NK-92 (cell line): ENCODE measurements around the gene ORMDL3.

ENCODE experiments used
- DNase-seq: peaks from one replicate; lab custom pipeline; 2025; ENCODE audit not compliant: unreplicated experiment; lab: John Stamatoyannopoulos, UW

The ORMDL3 gene, protein sequence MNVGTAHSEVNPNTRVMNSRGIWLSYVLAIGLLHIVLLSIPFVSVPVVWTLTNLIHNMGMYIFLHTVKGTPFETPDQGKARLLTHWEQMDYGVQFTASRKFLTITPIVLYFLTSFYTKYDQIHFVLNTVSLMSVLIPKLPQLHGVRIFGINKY

DNA sequence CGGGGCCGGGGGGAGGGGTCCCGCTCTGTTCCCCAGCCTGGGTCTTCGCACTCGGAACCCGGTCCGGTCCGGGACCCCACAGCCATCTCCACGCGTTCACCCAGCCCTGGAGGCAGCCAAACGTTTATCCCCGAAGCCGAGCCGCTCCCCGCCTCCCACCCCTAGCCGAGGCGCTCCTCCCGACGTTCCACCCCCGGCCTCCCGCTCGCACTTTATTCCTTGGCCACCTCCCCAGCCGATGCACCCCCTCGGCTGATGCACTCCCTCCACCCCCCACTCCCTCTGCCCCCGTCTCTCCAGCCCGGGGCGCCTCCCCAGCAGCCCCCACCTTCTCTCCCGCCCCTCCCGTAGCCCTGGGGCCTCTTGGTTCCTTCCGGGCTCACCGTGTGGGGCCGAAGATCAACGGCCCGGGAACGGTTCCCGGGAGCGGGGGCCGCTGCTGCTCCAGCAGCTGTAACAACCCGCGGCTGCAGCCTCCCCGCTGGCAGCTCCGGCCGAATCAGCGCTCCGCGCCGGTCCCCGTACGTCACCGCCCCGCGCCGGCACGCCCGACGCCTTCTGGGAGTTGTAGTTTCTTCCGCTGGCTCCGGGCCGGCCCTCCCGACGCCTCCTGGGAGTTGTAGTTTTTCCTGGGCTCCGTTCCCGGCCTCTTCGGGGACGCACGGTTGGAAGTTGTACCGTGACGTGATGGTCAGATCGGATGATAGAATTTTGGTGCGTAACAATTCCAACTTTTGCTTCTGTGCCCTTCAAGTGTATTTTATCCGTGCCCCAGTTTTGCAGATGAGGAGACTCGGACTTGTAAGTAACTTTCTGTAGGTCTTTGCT, at the start of gene ORMDL3, which contains the start of gene LRRC3C:
Gene ORMDL3, minus strand, starts transcription at position 501 of the 828 bp plus-strand sequence. CDS start 3,398 bp downstream, outside the sequence.
Gene LRRC3C, plus strand, starts transcription at position 632 of the 828 bp plus-strand sequence. CDS start 13,792 bp downstream, outside the sequence.
- DNase-seq = peak; percentile 23

DNA sequence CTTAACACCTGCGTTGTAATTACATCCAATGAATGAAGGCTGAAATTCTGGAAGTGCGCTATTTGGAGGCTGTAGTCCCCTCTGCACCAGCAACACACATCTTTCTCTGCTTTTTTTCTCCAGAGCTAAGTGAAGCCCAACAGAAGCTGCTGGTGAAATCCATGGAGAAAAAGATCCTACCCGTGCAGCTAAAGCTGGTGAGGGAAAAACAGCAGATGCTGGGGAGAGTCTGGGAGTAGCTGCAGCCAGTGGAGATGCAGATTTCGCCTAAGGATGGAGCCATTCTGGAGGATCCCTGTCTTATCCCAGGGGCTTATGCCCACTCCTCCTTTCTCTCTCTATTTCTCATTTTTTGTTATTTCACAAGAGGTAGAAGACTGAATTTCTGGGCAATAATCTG, 48.4 kb upstream of the ORMDL3 start:
- DNase-seq = no peak

DNA sequence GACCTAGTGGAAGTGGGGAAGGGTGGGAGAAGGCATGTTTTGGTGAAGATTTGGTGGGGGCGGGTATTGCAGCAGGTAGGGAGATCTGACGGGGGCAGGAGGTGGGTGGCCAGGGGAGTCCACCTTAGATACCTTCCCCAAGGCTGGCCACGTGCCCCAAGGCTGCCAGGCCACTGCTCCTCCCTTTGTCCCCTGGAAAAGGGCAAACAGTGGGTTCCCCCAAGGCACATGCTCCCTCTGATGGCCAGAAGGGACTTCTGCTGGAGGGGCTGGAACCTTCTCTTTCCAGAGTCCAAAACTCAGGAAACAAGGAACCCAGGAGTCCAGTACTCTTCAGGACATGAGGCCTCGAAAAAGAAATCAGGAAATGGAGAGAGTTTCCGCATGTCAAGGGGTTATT, 47.0 kb upstream of the ORMDL3 start:
- DNase-seq = no peak

DNA sequence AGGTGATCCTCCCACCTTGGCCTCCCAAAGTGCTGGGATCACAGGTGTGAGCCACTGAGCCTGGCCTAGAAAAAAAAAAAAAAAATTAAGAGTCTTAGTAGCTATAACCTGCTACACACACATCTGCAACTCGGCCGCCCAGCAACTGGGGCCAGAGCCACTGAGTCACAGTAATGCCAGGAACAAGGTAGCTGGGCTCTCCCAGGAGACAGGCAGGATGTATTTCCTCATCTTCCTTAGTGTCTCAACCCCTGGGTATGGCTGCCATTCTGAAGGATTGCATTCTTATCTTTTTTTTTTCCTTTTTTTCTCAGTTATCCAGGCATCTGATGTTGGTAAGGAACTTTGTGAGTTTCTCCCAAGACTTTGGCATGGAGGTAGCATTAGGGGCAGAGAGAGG, 46.1 kb upstream of the ORMDL3 start:
- no peak for DNase-seq

DNA sequence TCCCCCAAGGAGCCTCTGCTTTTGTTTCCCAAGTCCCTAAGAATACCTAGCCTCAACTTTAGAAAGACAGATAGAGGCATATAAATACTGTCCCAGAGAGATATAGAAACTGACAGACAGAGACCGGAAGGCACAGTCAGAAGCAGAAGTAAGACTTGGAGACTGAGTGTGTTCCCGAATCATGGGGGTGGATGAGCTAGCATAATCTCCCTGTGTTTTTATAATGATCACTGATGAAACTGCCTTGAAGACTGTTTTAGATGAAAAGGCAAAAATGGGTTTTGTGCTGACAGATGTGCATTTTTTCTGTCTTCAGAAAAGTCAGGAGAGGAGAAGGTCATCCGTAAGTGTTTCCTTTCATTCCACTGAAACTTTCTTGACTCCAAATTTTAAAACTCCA, 44.9 kb upstream of the ORMDL3 start:
- DNase-seq = no peak

DNA sequence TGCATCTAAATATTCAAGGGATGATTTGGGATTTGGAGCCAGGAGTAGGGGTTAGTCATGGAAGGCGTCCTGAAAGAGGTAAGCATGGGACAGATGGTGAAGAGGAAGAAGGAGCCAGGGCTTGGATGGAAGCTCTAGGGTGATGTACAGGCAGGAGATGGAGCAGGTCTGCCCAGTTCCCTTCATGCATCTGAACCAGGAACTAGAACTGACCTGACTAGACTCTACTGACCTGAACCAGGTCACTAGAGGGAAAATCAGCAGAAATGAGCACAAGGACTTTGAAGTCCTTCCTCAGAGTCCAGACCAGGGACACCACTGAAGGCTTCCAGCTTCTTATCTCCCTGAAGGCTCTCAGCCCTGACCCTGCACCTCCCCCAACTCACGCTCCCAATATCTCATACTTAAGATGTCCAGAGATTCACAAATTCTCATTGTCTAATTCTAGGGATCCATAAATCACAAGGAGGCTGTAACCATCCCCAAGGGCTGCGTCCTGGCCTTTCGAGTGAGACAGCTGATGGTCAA, 43.7 kb upstream of the ORMDL3 start:
- no peak for DNase-seq

DNA sequence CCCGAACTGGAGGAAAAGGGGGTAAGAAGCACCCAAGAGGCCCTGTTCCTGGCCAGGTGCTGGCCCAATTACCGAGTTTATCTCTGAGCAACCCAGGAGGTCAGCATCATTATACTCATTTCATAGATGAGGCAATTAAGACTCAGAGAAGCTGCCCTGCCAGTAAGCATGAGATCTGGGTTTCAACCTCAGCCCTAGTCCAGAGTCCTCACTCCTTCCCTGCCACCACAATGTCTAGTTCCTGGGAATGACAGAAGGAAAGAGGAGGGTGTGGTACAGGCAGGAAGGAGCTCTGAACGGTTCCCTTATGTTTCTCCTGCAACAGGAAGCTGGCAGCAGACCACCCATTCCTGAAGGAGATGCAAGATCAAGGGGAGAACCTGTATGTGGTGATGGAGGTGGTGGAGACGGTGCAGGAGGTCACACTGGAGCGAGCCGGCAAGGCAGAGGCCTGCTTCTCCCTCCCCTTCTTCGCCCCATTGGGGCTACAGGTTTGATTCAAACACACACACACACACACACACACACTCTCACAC, 42.8 kb upstream of the ORMDL3 start:
- DNase-seq = no peak

DNA sequence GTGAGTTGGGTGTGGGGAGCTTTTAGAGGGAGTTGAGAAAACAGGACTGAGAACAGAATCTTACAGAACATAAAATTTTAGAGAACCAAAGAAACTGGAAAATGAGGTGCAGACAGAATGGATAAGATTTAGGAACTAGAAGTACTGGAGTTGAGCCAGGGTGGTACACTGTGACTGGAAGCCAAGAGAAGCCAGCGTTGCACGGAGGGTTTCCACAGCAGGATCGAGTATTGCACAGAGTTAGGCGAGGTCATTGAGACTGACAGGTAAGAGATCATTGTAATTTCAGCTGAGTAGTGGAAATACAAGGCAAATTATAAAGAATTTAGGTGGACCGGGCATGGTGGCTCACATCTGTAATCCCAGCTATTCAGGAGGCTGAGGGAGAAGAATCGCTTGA, 42.0 kb upstream of the ORMDL3 start:
- DNase-seq = no peak

DNA sequence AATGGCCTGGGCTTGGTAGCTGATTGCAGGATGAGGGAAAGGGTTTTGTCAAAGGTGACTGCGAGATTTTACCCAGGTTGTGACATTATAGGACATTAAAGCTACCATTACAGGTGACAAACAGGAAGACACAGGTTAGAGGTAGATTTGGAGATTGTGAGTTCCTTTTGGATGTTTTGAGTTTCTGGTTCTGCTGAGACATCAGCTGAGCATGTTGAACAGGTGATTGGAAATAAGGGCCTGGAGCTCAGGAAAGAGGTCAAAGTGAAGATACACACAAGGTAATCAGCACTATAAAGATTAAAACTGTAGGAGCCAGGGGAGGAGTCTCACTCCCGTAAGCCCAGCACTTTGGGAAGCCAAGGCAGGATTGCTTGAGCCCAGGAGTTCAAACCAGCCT, 41.4 kb upstream of the ORMDL3 start:
- DNase-seq = no peak

DNA sequence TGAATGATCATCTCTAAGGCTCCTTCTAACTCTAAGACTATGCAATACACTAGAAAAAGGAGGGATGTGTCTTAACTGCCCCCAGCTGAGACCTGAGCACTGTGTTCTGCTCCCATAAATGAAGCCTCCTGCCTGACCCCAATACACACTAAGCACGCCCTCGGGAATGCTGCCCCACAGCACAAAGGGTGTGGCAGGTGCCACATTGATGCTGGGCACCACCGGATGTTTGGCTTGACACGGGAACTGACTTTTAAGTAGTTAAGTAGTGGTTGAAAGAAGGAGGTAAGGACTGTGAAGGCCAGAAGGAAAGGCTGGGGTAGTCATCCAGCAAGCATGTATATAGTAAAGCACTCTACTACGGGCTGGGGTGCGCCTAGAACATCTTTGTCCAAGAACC, 39.4 kb upstream of the ORMDL3 start:
- DNase-seq = no peak

DNA sequence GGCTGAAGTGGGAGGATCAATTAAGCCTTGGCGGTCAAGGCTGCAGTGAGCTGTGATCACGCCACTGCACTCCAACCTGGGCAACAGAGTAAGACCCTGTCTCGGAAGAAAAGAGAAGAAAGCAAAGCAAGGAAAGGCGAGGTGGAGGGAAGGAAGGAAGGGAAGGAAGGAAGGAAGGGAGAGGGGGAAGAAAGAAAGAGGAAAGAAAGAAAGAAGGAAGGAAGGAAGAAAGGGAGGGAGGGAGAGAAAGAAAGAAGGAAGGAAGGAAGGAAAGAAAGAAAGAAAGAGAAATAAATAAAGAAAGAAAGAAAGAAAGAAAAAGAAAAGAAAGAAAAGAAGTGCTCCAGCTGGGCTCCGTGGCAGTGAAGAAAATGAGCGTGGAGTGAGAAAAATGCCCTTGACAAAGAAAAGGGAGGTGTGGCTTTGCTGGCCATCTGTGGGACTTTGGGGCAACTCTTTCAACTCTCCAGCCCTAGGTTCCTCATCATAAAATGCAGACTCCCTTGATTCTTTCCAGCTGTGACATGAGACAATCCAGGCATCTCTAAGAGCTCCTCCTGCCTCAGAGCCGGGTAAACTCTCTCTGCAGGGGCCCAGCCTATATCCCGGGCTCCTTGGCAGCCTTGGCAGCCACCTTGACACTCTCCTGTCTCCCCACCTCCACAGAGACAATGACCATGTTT, 37.8 kb upstream of the ORMDL3 start:
- no peak for DNase-seq

DNA sequence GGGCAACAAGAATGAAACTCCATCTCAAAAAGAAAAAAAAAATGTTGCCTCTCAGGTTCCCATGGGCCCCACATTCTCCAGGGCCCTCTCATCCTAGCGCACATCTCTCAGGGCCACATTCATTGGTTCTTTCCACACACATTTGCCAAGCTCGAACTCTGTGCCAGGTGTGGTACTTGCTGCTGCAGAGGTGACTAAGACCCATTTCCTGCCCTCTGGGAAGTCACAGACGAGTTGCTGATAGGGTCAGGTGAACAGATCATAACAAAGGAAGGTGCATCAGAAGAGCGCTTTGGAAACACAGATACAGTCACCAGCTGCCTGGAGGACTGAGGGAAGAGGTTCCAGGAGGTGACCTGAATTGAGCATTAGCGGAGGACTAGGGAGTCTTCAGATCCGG, 36.4 kb upstream of the ORMDL3 start:
- no peak for DNase-seq

DNA sequence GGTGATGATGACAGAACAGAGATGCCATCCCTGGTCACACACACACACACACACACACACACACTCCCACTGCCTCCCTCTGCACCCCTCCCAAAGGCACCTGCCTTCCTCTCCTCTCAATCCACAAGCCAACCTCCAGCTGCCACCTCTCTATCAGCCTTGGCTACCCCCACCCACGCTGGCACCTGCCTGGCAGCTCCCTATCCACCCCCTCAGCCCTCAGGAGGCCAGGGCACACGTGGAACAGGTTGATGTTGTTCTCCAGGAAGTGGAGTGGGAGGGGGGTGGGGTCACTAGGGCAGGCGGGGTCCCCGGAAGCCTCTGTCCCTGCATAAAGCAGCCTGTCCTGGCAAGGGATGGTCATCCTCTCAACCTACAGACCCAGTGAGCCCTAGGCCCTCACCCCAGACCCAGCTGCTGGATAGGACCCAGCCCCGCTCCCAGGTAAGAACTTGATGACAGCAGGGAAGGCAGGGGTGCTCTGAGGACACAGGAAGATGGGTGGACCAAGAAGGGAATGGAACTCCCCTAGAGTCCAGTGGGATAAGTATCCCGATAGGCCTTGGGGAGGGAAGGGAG, 35.3 kb upstream of the ORMDL3 start, which contains the start of gene GSDMA:
Gene GSDMA, plus strand, starts transcription at position 363 of the 579 bp plus-strand sequence. CDS start 2,684 bp downstream, outside the sequence.
- DNase-seq = no peak

DNA sequence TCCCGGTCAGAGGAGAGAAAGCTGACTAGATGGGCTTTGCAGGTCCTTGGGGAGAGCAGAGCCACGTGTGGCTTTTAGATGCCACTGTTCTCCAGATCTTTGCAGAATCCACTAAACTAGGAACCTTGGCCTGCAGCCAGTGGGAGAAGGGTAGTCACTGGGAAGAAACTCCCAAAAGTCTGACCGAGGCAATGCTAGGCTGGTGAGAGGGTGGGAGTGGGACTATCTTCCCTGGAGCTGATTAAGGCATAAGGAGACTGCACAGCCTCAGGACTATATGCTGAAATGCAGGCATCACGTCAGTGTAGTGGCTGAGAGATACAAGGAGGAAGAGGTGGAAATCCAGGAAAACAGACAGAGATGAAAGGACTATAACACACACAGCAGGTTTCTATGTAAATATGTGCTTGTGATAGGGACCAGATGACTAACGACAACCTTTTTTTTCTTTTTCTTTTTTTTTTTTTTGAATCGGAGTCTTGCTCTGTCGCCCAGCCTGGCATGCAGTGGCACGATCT, 33.2 kb upstream of the ORMDL3 start:
- no peak for DNase-seq

DNA sequence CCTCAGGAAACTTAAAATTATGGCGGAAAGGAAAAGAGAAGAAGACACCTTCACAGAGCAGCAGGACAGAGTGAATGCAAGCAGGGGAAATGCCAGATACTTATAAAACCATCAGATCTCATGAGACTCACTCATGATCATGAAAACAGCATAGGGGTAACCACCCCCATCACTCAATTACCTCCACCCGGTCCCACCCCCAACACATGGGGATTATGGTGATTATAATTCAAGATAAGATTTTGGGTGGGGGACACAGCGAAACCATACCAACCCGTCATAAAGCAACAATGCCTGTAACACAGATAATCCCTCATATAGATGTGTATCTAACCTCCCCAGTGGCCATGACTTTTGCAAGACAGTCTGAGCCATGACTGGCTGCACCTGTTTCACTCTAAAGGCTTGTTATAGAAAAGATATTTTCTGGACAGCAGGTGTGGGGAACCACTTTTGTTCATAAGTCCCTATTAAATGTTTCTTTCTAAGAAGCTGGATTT, 28.4 kb upstream of the ORMDL3 start:
- no peak for DNase-seq

DNA sequence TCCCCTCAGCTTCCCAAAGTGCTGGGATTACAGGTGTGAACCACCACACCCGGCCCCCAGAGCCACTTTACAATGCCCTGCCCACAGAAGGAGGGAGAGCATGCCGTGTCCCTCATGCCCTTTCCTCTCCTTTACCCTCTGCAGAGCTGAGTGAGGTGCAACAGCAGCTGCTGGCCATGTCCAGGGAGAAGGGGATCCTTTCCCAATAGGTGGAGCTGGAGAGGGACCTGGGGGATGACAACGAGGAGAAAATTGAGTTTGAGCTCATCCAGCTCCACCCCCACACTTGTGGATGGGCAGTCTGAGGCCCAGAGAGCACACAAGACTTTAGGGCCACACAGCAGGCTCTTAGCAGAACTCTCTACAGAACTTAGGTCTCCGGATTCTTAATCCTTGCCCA, 27.5 kb upstream of the ORMDL3 start:
- DNase-seq = no peak

DNA sequence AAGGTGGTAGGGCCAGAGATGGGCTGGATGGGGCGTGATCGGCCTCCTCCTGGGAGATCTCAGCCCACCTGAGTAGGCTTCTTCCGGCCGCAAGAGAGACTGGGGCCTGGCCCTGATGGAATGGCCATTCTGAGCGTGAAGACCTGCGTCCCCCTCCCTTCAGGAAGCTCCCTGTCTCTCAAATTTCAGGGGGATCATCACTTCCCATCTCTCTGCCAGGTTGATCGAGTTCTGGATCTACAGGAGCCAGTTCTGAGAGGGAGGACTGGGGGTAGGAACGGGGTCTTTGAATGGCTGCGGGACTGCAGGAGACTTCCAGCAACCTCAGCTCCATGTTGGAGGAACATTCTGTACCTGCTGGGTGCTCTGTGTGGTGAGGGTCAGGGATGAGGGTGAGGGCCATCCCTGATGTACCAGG, 26.1 kb upstream of the ORMDL3 start:
- no peak for DNase-seq

DNA sequence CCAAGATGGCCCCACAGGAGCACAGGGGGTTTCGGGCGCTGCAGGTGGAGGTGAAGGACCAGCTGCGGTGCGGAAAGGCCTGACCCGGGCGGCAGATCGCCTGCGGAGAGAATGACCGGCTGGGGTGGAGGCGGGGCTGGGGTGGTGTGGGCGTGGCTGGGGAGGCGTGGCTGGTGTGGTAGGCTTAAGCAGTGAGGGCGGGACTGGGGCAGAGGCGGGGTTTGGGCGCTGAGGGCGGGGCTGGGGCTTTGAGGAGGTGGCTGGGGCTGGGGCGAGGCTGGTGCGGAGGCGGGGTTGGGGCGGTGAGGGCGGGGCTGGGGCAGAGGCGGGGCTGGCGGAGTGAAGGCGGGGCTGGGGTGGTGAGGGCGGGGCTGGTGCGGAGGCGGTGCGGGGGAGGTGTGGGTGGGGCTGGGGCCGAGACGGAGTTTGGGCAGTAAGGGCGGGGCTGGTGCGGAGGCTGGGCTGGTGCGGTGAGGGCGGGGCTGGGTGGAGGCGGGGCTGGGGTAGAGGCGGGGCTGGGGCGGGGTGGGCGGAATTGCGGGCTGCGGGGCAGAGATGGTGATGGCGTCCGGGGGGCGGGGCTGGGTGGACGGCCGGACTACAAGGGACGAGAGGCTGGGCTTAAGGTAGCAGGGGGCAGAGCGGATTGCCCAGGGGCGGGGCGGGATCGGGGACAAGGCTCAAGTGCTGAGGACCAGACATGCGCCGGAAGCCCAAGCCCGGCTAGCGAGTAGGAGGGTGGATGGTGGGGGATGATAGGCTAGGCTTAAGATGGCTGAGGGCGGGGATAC, 25.5 kb upstream of the ORMDL3 start:
- peak; percentile 86 for DNase-seq

DNA sequence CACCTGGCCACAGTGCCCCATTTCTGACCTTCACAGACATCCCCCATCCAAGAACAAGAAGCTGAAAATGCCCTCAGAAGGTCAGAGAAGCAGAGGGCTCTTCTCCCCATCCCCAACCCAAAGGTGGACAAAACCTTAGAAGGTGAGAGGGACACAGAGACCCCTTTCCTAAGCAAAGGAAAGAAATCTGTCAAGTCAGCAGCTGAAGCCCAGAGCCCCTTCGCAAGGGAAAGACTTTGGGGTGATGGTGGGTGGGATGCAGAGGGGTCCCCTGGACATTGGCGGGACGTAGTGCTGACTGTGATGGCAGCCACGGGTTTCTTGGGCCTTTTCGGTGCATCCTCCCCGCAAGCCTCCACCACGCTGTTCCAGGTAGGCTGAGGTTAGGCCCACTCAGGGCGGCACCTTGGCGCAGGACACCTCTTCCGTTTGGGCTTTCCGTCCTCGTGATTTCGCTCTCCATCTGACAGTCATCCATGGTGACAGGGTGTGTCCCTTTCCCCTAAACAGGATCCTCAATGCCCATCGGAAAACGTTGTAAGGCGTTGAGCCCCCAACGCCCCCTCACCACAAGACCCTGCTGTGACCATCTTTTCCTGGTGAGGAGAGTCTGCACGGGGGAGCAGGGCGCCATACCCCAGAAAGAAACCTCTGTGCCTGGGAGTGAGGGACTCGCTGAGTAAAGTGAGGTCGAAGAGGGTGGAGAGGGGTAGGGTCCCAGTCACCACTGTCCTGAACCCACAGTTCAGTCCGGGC, 24.7 kb upstream of the ORMDL3 start:
- DNase-seq = no peak
